ENCODE measurements around the gene GABPB1.
A peak's percentile ranks its signal among the peaks of the same experiment; 100 is the strongest.

GABPB1 gene

DNA sequence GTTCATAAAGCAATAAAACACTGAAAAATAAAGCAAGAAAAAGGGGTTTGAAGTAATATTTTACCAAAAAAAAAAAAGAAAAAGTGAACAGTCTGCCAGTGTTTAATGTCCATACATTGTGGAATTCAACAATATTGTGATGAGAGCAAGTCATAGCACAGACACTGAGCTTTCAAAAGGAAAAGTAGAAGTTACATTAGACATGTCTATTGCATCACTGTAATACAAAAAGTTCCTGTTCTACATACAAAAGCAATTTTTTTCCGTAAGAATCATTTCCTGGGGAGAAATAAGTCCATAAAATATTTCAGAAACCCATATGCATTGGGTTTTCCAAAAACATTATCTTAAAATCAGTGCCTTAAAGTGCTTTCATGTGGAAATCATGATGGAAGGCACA, 77.6 kb downstream of the GABPB1 start:
- DNase-seq (ENCODE audit: low read depth in 2 of 2): no peak

DNA sequence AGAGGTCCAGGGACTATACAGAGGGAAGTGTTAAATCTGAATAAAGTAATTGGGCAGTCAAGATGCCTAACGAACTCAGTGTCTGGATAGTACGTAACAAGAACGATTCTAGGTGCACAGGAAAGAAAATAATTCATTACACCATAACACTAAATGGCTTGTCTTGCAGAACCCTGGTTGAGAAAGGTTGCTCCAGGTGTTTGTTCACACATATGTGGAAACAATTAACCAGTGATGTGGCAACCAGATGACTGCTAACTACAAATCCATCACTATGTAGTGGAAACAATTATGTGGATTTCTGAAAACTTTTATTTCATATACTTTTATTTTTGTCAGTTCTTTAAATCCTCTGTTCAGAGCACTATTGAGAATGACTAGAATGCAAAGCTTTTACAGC, 79.1 kb downstream of the GABPB1 start:
- DNase-seq (ENCODE audit: low read depth in 2 of 2): no peak

DNA sequence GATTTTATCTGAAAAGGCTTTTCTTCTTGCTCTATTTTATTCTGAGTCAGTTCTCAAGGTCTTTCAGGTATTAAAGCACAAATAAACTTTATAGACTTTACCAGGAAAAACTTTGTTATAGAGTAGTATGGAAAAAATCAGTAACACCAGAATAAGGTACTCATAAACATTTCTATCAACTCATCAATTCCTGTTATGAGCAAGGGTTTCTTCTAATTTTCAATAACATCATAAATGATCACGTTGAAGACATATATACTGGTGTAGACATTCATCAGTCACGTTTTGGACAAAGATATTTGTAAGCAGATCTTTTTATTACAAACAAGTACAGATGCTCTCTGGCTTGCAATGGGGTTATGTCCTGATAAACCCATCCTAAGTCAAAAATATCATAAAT, 79.9 kb downstream of the GABPB1 start:
- DNase-seq (ENCODE audit: low read depth in 2 of 2): no peak

DNA sequence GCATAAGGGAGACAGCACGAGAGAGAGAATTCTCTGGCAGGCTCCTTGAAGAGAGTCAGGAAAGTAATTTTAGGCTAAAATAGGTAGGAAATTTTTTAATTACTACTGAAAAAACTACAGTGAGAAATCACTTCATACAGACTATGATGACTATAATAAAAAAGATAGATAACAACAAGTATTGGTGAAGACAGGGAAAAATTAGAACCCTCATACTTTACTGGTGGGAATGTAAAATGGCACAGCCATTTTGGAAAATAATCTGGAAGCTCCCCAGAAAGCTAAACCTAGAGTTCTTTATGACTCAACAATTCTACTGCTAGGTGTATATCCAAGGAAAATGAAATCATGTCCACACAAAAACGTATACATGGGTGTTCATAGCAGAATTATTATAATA, 87.4 kb downstream of the GABPB1 start:
- no peak for DNase-seq (ENCODE audit: low read depth in 2 of 2)

DNA sequence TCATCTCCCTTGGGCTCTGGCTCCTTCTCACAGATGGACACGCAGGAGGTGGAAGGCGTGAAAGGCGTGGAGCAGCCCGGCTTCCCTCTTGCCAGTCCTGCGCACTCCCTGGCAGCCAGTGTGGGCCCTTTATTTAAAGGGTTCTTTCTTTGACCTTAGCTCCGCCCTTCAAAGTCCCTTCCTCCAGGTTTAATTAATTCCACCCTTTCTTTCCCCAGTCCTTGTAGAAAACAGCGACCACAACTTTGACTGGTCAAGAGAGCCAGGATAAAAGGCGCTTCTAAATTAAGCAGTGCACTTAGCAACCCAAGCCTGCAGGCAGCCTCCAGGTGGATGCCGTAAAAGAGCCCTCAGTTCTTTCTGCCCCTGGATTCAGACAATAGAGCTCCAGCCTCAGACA, 89.4 kb downstream of the GABPB1 start, which contains the start of gene HDC:
HDC (minus strand) TSS at position 107 of the 400 bp plus-strand sequence; CDS start at position 4, 103 bp downstream.
- DNase-seq (ENCODE audit: low read depth in 2 of 2): no peak

DNA sequence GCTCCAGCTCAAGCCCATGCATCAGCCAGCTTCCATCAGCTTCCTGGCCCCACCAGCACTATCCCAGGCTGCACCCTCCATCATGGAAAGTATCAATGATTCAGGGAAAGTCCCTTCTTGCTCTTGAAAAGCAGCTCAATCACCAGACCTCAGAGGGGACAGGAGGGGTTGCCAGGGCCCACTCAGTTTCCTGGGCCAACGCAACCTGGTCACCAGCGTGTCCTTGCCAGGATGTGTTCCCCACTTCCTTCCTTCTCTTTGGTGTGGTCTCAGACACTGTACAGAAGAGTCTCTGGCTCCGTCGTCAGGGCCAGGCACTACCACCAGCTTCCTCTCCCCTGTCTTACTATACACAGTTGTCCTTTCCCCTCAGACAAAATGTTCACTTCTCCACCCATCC, 92.5 kb downstream of the GABPB1 start:
- DNase-seq (ENCODE audit: low read depth in 2 of 2): peak; percentile 44 to 55

DNA sequence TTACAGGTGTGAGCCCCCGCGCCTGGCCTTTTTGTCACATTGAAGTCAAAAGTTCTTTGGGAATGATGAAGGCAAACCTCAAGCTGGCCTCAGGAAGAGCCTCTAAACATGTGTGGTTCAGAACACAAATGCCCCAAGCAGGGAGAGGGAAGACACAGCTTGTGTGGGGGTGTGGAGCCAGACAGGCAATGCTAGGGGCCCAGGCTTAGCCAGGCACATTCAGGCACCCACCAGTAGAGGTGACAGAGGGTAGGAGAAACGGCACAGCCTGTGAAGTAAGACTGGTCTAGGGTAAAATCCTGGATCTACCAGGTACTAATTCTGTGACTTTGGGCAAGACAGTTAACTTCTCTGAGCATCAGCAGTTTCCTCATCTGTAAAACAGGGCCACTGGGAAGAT, 93.0 kb downstream of the GABPB1 start:
- DNase-seq (ENCODE audit: low read depth in 2 of 2): no peak

DNA sequence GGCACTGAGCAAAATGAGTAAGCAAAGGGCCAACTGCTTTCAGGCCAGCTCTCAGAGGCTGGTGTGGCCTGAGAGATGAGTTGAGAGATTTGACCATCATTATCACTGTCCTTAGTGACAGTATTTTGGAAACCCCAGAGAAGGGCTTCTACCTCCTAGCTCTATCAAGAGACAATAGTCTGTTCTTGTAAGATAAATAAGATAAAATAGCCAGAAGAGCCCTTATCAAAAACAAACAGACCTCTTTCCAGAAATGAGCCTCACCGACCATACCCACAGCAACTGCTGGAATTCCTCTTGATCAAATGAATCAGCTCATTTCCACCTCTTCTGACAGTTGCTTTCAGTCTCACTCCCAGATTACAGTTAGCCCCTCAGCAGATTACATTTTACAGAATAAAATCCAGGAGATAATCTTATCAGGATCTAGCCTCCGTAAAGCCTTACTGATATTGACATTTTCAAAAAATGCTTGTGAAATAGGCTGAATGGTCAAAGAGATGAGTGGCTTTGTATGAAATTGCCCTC, 94.0 kb downstream of the GABPB1 start:
- no peak for DNase-seq (ENCODE audit: low read depth in 2 of 2)

DNA sequence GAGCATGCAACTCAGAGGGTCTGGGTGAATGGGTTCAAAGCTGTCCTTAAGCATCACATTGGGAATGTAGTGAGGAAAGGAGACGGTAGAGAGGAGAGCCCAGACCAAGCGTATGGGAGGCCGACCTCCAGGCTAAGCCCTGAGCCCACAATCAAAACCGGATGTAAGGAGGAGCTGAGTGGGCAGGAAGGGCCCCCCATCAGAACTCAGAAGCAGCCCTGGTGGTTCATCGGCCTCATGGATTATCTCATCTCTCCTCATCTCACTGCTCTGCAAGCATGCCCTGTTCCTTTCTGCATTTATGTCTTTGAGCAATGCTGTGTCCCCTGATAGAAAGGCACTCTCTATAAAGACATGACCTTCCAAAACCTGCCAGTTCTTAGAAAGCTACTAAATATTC, 95.7 kb downstream of the GABPB1 start:
- DNase-seq (ENCODE audit: low read depth in 2 of 2): no peak

DNA sequence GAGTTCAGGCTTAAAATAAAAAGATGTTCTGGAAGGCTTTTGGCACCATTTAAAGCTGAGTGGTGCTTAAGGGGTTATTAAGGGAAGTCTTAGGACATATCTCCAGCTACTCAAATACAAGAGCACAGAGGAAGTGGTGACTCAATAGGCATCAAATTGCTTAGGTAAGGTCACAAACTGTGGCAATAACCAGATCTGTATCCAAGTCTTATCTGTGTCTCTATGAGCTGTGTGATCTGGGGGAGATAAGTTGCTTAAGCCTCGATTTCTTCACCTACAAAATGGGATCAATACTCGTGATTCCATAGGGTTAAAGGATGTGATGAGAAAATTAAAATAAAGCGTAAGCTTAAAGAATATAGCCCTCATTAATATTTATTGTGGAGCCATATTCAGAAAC, 97.1 kb downstream of the GABPB1 start:
- DNase-seq (ENCODE audit: low read depth in 2 of 2): no peak

DNA sequence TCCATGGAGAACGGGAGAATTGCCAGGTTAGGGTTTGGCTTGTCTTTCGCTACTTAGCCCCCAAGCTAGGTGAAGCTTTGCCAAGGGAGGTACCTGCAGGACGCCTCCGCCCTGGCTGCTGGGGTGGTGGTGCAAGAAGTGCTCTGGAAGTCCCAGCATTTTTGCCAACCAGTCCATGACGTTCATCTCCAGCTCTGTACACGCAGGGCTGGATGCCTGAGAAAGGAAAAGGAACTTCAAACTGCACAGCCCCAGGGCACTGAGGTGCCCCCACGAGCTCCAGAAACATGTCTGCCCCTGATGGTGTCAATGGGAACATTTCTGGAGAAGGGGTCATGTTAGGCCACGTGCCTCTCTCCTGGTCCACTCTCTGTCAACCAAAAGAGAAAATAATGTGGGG, 97.7 kb downstream of the GABPB1 start:
- no peak for DNase-seq (ENCODE audit: low read depth in 2 of 2)

DNA sequence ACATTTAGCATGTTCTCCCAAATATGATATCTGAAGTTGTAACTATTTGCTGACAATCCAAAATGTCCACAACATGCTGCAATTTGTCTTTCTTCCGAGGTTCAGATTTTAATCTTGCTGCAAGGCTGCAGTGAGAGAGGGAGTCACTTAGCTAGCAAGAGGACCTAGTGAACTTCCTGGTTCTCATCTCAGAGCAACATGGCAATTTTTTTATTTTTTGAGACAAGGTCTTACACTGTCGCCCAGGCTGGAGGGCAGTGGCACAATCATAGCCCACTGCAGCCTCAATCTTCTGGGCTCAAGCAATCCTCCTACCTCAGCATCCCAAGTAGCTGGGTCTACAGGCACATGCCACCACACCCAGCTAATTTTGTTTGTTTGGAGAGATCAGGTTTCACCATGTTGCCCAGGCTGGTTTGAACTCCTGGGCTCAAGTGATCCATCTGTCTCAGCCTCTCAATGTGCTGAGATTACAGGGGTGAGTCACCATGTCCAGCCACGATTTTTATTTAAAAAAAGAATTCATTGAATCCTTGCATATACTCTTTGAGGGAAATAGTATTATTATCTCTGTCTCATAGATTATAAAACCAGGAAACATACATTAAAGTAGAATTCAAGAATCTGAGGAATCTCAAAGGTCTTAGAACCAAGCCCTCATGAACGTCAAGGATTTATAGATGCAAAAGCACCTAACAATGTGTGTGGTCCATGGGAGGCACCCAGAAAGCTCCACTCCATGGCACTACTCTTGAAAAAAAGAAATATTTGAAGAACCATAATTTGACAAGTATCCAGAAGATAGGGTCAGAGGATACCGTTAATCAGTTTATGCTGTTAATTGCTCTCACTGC, 98.6 kb downstream of the GABPB1 start:
- DNase-seq (ENCODE audit: low read depth in 2 of 2): no peak

DNA sequence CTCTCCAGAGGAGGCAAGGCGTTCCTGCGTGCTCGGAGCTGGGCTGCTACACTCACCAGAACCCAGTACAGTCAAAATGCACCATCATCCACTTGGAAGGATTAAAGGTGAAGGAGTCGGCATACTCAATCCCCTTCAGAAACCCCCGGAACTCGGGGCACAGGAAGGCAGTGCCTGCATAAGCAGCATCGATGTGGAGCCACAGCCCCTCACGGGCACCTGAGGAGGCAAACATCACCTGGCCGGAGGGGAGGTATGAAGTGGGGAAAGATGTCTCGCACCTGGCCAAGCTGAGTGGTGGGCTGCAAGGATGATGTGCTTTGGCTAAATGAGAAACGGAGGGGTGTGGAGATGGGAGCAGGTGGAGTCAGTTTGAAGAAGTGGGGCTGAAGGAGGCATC, 102.4 kb downstream of the GABPB1 start:
- DNase-seq (ENCODE audit: low read depth in 2 of 2): no peak

DNA sequence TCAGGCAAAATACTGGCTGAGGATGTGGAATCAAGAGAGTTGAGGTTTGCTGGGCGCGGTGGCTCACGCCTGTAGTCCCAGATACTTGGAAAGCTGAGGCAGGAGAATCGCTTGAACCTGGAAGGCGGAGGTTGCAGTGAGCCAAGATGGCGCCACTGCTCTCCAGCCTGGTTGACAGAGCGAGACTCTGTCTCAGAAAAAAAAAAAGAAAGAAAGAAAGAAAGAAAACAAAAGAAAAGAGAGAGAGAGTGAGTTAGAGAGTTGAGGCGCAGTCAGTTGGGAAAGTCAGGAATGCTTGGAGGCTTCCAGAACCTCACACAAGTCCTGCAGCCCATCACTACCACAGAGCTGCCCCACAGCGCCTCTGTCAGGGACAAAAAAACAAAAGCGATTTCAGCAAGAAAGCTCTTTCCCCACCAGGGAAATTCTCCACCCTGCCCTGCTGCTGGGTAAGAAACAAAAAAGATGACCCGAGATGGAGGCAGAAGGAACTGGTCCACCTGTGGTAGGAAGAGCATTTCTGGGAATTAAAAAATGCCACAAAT, 103.3 kb downstream of the GABPB1 start:
- no peak for DNase-seq (ENCODE audit: low read depth in 2 of 2)

DNA sequence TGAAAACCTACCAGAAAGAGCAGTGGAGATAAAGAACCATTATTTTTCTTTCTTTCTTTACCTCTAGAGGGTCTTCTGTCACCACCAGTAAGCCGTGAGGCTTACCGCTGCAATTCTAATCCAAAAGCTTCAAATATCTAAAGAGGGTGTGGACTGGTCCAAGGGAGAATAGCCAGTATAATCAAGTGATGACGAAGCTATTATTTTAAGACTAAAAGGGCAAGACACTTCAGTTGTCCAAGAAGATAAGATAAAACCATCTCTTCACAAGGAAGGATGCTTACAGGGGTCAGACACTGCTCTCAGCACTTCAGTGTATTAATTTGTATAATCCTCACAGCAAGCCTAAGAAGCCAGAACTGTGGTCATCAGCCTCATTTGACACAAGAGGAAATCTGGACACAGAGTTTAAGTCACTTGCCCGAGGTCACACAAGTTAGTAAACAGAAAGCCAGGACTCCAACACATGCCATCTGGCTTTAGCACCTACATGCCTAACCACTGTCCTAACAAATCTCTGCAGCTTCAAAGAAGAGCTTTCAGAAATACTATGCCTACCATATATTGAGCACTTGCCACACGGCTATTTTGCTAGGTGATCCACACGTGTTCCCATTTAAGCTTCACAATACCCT, 104.1 kb downstream of the GABPB1 start:
- DNase-seq (ENCODE audit: low read depth in 2 of 2): no peak

DNA sequence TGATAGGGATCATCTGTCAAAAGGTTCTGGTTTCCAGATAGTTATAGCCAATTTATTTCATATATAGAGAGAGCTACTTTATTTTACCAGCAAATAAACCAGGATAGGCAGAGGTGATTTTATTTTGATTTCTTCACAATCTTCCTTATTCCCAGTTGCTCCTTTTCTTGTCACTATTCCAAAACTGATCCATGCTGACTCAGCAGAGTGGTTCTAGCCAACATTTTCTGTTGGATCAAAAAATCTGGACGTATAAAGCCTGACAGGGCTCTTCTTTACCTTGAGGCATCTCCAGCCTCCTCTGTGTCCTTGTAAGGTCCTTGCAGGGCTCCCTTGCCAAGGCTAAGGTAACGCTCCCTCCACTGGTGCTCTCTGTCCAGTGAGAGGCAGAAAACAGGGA, 105.3 kb downstream of the GABPB1 start:
- no peak for DNase-seq (ENCODE audit: low read depth in 2 of 2)

DNA sequence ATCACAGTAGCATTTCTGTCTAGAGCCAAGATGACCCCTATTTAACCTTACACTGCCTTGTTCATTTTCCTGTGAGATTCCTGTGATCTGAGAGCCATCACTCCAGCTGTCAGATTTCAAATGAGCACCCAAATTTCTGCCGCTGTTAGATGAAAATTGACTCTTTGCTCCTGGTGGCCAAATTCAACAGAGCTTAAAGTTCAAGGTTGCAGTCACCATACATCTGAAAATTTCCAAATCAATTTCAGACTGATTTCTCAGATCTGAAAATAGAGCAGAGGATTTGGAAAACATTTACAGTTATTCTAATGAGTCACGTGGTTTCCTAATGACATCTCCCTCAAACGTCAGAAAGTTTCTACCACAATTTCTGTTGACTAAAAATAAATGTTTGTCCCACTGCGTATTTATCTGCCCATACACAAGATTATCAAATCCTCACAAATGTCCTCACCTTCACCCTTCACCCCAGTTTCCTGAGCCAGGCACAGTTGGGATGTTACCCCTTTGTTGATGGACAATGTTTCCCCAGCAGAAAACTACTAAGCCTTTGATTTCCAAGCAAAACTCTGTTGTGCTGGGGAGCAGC, 105.9 kb downstream of the GABPB1 start:
- DNase-seq (ENCODE audit: low read depth in 2 of 2): no peak

DNA sequence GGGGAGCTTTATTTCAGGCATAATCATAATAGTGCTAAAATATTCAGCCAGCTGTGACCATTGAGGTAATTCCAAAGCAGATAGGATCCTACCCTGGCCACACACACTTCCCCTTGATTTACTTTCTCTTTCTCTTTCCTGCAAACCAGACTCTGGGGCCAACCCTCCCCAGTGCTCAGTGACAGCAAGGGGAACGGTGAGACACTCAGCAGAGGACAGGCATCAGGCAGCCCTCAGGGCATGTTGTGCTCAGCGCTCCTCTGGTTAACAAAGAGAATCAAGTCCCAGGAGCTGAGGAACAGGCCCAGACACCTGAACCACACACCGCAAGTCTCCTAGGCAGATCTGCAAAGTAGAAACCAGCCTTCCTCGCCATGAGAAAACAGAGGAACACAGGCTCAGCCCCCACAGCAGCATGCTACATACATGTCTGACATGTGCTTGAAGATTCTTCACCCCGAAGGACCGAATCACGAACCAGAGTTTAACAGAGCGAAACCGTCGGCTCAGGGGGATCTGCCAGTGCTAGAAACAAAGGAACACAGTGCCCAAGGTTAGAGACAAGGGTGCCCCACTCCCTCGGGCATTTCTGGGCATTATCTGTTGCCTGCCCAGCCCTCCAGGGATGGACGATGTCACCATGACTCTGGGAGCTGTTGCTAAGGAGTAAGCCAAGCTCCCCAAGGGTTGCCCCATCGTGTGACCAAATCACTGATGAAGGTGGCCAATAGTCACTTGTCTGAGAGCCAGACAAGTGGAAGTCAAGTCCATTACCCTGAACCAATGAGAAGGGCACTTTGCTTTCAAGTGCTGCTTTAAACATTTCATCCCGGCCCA, 107.0 kb downstream of the GABPB1 start:
- DNase-seq (ENCODE audit: low read depth in 2 of 2): peak in 1 of 2 donors; percentile 36

DNA sequence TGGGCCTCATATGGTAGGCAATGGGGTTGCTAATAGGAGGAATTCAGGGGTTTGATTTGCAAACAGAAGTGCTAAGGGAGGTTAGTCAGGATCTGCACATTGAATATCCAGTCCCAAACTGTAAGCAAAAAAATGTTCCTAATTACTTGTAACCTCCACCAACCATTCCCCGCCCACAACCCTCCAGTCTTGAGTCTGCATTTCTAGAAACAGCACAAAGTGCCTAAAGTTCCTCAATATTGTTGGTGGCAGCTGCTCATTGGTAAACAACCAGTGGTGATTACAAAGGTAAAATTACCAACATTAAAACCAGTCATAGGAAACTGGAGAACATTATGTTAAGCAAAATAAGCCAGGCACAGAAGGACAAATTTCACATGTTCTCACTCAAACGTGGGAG, 108.4 kb downstream of the GABPB1 start:
- DNase-seq (ENCODE audit: low read depth in 2 of 2): no peak

DNA sequence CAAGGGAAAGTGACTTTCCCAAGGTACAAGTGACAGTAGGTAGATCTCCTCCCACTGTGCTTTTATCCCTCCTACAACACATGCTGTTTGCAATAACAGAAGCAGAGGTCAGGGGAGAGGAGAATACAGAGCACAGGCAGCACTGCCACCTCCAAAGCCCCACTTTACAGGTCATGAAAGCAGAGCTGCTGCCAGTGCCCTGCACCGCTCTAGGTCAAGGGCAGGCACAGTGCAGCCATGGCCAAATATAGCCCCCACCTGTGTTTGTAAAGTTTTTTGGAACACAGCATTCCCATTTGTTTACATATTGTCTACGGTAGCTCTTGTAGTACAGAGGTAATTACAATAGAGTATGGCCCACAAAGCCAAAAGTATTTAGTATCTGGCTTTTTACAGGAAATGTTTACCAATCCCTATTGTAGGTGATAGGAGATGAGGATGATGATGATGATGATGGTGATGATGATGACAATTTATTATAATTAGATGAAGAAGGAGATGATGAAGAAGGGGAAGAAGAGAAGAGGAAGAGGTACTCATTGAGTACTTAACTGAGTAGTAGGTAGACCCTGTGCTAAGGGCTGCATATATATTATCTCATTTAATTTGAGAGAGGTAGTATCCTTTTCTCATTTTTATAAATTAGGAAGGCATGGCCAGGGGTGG, 109.9 kb downstream of the GABPB1 start:
- no peak for DNase-seq (ENCODE audit: low read depth in 2 of 2)

DNA sequence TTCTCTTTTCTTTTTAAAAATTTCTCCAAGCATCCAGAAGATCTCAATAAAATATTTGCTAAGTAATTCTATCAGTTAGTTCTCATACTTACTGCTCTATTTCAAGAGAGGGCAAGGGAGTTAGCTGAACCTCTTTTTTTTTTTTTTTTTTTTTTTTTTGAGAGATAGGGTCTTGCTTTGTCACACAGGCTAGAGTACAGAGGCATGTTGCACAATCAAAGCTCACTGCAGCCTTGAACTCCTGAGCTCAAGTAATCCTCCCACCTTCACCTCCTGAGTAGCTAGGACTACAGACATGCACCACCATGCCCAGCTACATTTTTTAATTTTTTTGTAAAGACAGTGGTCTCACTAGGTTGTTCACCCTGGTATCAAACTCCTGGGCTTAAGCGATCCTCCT, 110.8 kb downstream of the GABPB1 start:
- no peak for DNase-seq (ENCODE audit: low read depth in 2 of 2)
